Stimulated activated naive CD8-positive, alpha-beta T cell treated with anti-CD3 and anti-CD28 coated beads, Interleukin-15, amount 100 ng/mL, for 72 hours (primary cell): ENCODE data around the gene GSTM2.
"Not testable (repeated sequence)": the region's sequence is repeated elsewhere in the genome, so short reads cannot be mapped to it uniquely, and the experiment has no call there.

Experiments used
- ATAC-seq: fragments of 150-1000 bp; cut with Tn5 transposase; 2 replicates; pipeline ENCODE4 v1.10.0; 2021; ENCODE audit warnings: mild to moderate bottlenecking, moderate library complexity
- DNase-seq, 2 donors: peaks; one replicate each; pipeline ENCODE4 v3.0.0; 2021 to 2022
- H3K27ac Mint-ChIP-seq, 2 donors: one replicate each; pipeline ENCODE4 v1.8.0; 2022; ENCODE audit warnings: mild to moderate bottlenecking in 2 of 2, mixed read lengths in 2 of 2, moderate library complexity in 2 of 2
- H3K27me3 Mint-ChIP-seq: one replicate; pipeline ENCODE4 v1.8.0; 2022; ENCODE audit warnings: mixed read lengths
- H3K4me1 Mint-ChIP-seq: one replicate; pipeline ENCODE4 v1.8.0; 2022; ENCODE audit warnings: mild to moderate bottlenecking, mixed read lengths
- H3K4me3 Mint-ChIP-seq, 2 donors: one replicate each; pipeline ENCODE4 v1.8.0; 2022; ENCODE audit warnings: mild to moderate bottlenecking in 2 of 2, mixed read lengths in 2 of 2, moderate library complexity in 1 of 2
- H3K9me3 Mint-ChIP-seq, 2 donors: one replicate each; pipeline ENCODE4 v1.8.0; 2022; ENCODE audit warnings: mixed read lengths in 2 of 2

The GSTM2 gene

GRCh38 chr1:109684777-109685176 is 16.9 kb downstream of the GSTM2 start:
- not testable (repeated sequence) for H3K4me1 Mint-ChIP-seq, H3K27me3 Mint-ChIP-seq, DNase-seq, H3K4me3 Mint-ChIP-seq, H3K27ac Mint-ChIP-seq, ATAC-seq, H3K9me3 Mint-ChIP-seq

- not testable (repeated sequence) for H3K4me3 Mint-ChIP-seq, H3K27ac Mint-ChIP-seq, H3K27me3 Mint-ChIP-seq, H3K4me1 Mint-ChIP-seq, ATAC-seq, DNase-seq, H3K9me3 Mint-ChIP-seq
Observed at GRCh38 chr1:109685399-109685798, 17.5 kb downstream of the GSTM2 start.

GRCh38 chr1:109685890-109686289 is 18.0 kb downstream of the GSTM2 start:
- DNase-seq, H3K27me3 Mint-ChIP-seq, ATAC-seq, H3K4me3 Mint-ChIP-seq, H3K27ac Mint-ChIP-seq, H3K9me3 Mint-ChIP-seq, H3K4me1 Mint-ChIP-seq: not testable (repeated sequence)

GRCh38 chr1:109687109-109687508 is 19.3 kb downstream of the GSTM2 start:
- not testable (repeated sequence) for H3K4me3 Mint-ChIP-seq, DNase-seq, H3K4me1 Mint-ChIP-seq, H3K27me3 Mint-ChIP-seq, ATAC-seq, H3K27ac Mint-ChIP-seq, H3K9me3 Mint-ChIP-seq

- Mint-ChIP-seq H3K9me3 (no peaks in the 10 kb centered on the region), H3K27me3 (no peaks in the 10 kb centered on the region), H3K4me1 (no peaks in the 10 kb centered on the region), H3K27ac (no peak within 1 kb of the TSS), H3K4me3 (no peak within 1 kb of the TSS)
- no peak for DNase-seq
- ATAC-seq = no peak
Observed at GRCh38 chr1:109687641-109688499, 20.0 kb downstream of the GSTM2 start, which contains the start of gene GSTM1. Gene GSTM1, plus strand, starts transcription at chr1:109687817. Its CDS starts 57 bp downstream, at chr1:109687874.

GRCh38 chr1:109689844-109690405 is 22.1 kb downstream of the GSTM2 start:
- no peaks in the 10 kb centered on the region for H3K27me3 Mint-ChIP-seq
- no peaks in the 10 kb centered on the region for H3K9me3 Mint-ChIP-seq
- DNase-seq (no peak), ATAC-seq (no peak)
- no peak overlapping the region for H3K4me3 Mint-ChIP-seq
- no peaks in the 10 kb centered on the region for H3K4me1 Mint-ChIP-seq
- H3K27ac Mint-ChIP-seq = no peak overlapping the region

- no peaks in the 10 kb centered on the region for H3K4me1 Mint-ChIP-seq
- no peak overlapping the region for H3K4me3 Mint-ChIP-seq
- H3K9me3 Mint-ChIP-seq = no peaks in the 10 kb centered on the region
- DNase-seq (no peak), ATAC-seq (no peak)
- H3K27ac Mint-ChIP-seq = no peak overlapping the region
- no peaks in the 10 kb centered on the region for H3K27me3 Mint-ChIP-seq
Observed at GRCh38 chr1:109691759-109692158, 23.9 kb downstream of the GSTM2 start.

GRCh38 chr1:109694400-109694799 is 26.5 kb downstream of the GSTM2 start:
- not testable (repeated sequence) for DNase-seq, ATAC-seq, H3K27ac Mint-ChIP-seq, H3K9me3 Mint-ChIP-seq, H3K4me3 Mint-ChIP-seq, H3K27me3 Mint-ChIP-seq, H3K4me1 Mint-ChIP-seq

- not testable (repeated sequence) for ATAC-seq, H3K9me3 Mint-ChIP-seq, H3K27me3 Mint-ChIP-seq, H3K27ac Mint-ChIP-seq, DNase-seq, H3K4me3 Mint-ChIP-seq, H3K4me1 Mint-ChIP-seq
Observed at GRCh38 chr1:109695138-109695537, 27.3 kb downstream of the GSTM2 start.

GRCh38 chr1:109697066-109697465 is 29.2 kb downstream of the GSTM2 start:
- Mint-ChIP-seq H3K9me3 (no peaks in the 10 kb centered on the region), H3K27ac (no peak overlapping the region), H3K4me3 (no peak overlapping the region), H3K27me3 (no peaks in the 10 kb centered on the region), H3K4me1 (no peaks in the 10 kb centered on the region)
- no peak for ATAC-seq
- no peak for DNase-seq

GRCh38 chr1:109697861-109698260 is 30.0 kb downstream of the GSTM2 start:
- H3K4me1 Mint-ChIP-seq, DNase-seq, ATAC-seq, H3K4me3 Mint-ChIP-seq, H3K27ac Mint-ChIP-seq, H3K9me3 Mint-ChIP-seq, H3K27me3 Mint-ChIP-seq: not testable (repeated sequence)

GRCh38 chr1:109702940-109703339 is 35.1 kb downstream of the GSTM2 start:
- H3K27ac Mint-ChIP-seq, H3K27me3 Mint-ChIP-seq, DNase-seq, H3K4me1 Mint-ChIP-seq, H3K4me3 Mint-ChIP-seq, ATAC-seq: not testable (repeated sequence)
- H3K9me3 Mint-ChIP-seq = peaks cover 0 to 14% of the 10 kb centered on the region in 2 donors

- Mint-ChIP-seq H3K27me3 (no peaks in the 10 kb centered on the region), H3K27ac (no peak overlapping the region)
- ATAC-seq = no peak
Observed at GRCh38 chr1:109704173-109704572, 36.3 kb downstream of the GSTM2 start.

GRCh38 chr1:109705411-109705810 is 37.6 kb downstream of the GSTM2 start:
- no peak for DNase-seq
- ATAC-seq = no peak
- Mint-ChIP-seq H3K9me3 (peaks cover 3 to 30% of the 10 kb centered on the region in 2 donors), H3K27me3 (no peaks in the 10 kb centered on the region), H3K4me3 (no peak overlapping the region), H3K27ac (no peak overlapping the region), H3K4me1 (no peaks in the 10 kb centered on the region)

More at GRCh38 chr1:109704173-109704572, 36.3 kb downstream of the GSTM2 start:
- H3K4me3 Mint-ChIP-seq = no peak overlapping the region
- DNase-seq = no peak
- H3K4me1 Mint-ChIP-seq = no peaks in the 10 kb centered on the region
- H3K9me3 Mint-ChIP-seq = peaks cover 3 to 24% of the 10 kb centered on the region in 2 donors

- not testable (repeated sequence) for DNase-seq, H3K4me3 Mint-ChIP-seq, H3K27ac Mint-ChIP-seq, ATAC-seq, H3K4me1 Mint-ChIP-seq
- H3K9me3 Mint-ChIP-seq = peaks cover 3 to 22% of the 10 kb centered on the region in 2 donors
- peaks cover 17% of the 10 kb centered on the region for H3K27me3 Mint-ChIP-seq
Observed at GRCh38 chr1:109708949-109709348, 41.1 kb downstream of the GSTM2 start.

GRCh38 chr1:109709822-109710221 is 42.0 kb downstream of the GSTM2 start:
- not testable (repeated sequence) for ATAC-seq, H3K4me3 Mint-ChIP-seq, H3K27ac Mint-ChIP-seq, H3K4me1 Mint-ChIP-seq, DNase-seq
- Mint-ChIP-seq H3K9me3 (peaks cover 3 to 17% of the 10 kb centered on the region in 2 donors), H3K27me3 (peaks cover 26% of the 10 kb centered on the region)
